ENCODE measurements around the gene NCKAP5.

DNA sequence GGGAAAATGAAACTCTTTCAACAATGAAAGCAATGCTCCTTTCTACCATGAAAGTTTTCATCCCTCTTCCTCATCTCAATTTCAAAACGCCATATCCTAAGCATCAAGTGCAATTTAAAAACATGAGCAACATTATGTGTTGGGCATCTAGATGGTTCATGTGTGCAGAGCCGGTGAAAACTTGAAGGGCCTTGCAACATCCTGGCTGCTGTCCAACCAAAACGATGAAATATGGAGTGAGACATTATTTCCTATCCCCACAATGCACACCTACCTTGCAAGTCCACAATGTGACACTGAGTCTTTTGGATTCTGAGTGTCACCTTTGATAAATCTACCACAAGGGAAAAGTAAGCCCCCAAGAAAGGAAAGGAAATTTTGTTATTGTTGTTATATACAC is 110.0 kb downstream of the NCKAP5 start:
- TF ChIP-seq EZH2 (IDR thresholded peaks at IDR 0.05; ENCODE audit: low read length, unreplicated experiment) = no peak
- no peak for TF ChIP-seq EZH2phosphoT487 (IDR thresholded peaks at IDR 0.05; ENCODE audit: borderline replicate concordance, low read length)

Data from PC-3 (cell line).